Mesenteric fat pad (tissue), 1 donor: Measurements from ENCODE around the gene KATNB1. TPM values are rescaled to one million over a fixed set of nuclear protein-coding genes. Genes with fewer than 3 reads are reported as not detected.
"Not testable (repeated sequence)": the region's sequence is repeated elsewhere in the genome, so short reads cannot be mapped to it uniquely, and the experiment has no call there.

Experiments used
- DNase-seq: peaks from one replicate; pipeline ENCODE4 v3.0.0-alpha.2; 2020; ENCODE audit warnings: low spot score
- total RNA-seq: library from RNA; stranded (reverse); fragmentation: NEBNext Ultra II Directional; extraction: Animal tissue kit (Norgen Biotek cat#: 25700); gene quantifications from one replicate; pipeline ENCODE4 v1.2.1, GENCODE V29; 2021
- donor health status: DM: yes; HTN: yes; CAD: no.

KATNB1 gene
- total RNA-seq, 1 donor from 2014 or later = 14.4 TPM

DNA sequence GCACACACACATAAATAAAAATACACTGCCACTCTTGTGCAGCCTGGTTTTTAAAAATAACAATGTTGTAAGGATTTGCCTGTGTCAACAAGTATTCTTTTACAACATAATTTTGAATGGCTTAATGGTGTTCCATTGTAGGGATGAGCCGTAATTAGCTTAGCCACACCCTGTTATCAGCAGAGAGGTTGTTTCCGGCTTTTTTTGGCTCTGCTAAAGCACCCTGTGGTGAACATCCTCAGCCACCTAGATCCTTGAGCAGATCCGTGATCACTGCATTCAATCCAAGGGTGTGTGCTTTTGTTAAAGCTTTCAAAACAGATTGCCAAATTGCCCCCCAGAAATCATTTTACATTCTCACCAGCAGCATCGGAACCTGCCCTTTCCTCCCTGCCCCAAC, 7.0 kb downstream of the KATNB1 start:
- DNase-seq = no peak

DNA sequence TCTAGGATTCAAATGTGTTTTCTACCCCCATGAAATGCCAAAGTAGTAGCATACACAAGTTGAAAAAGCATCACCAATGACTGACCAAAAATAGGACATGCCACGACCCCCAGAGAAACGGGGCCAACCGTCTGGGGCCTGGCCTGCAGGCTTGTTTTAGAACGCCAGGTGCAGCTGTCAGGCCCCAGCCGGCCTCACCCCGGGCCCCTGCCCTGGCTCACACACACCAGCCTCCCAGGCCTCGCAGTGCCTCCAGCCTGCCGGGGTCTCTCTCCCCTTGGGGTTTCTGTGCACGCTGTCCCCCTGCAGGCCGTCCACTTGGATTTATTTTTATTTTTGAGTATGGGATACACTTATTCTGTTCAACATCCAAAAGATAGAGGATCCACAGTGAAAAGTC, 7.9 kb downstream of the KATNB1 start:
- DNase-seq = no peak

DNA sequence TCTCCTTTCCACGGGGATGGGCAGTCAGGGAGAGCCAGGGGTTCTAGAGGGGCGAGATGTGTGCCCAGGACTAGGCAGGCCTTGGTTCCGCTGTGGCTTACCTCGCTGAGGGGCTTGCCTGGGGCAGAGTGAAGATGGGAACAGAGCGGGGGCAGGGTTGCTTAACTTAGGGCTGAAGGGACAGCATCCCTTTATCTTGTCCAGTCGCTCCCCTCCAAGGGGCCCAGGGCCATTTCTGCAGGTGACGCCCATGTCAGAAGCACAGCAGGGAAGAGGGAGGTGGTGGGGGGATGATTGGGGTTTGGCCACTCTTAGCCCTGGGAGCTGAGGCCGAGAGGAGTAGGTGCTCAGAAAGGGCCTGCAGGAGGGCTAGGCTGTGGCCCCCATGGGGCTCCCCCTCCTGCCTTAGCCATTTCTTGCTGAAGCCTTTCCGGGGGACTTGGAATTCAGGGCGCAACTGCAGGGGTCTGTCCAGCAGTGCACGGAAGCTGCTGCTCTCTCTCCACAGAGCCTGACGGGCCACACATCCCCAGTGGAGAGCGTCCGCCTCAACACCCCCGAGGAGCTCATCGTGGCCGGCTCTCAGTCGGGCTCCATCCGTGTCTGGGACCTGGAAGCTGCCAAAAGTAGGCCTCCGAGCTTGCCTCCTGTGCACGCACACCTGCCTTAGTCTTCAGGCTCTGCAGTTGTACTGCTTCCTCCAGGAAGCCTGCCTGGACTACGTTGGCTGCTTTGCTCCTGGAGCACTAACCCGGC, 8.5 kb downstream of the KATNB1 start:
- no peak for DNase-seq

DNA sequence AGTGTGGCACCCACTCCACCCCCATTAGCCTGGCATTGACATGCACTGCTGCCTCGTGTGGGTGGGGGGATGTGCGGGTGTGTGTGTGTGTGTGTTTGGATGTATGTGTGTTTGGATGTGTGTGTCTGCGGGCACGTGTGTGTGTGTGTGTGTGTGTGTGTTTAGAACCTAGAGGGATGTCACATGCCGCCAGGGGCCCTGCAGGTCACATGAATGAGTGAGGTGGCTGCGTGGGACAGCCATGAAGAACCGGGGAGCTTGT, 9.0 kb downstream of the KATNB1 start:
- DNase-seq = no peak

DNA sequence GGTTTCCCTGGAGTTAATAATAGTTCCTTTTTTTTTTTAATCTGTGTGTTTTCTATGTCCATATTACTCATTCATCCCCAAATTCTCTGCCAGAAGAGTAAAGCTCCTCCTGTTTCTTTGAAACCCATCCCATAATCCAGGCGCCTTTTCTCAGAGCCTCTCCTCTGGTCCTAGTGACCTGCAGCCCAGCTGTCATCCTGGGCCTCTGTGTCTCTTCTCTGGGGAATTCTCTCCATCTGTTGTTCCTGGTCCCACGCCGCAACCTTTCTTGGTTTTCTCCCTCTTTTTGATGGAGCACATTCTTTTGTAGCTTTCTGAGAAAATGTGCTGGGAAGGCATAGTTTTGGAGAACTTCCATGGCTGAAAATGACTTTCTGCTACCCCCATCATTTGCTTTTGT, 10.2 kb downstream of the KATNB1 start:
- no peak for DNase-seq

DNA sequence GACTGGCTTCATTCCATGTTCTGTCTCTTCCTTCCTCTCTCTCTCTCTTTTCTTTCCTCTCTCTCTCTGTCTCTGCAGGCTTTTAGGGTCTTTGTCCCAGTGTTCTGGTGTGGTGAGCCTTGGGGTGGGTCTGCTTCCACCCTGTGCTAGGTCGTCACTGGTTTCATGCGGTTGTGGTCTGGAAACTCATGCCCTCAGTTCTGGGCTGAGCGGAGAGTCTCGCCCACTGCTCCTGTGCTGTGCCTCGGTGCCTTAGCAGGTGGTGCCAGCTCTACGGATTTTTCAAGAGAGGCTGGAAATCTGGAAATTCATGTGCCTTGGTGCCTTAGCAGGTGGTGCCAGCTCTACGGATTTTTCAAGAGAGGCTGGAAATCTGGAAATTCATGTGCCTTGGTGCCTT, 10.7 kb downstream of the KATNB1 start:
- DNase-seq = not testable (repeated sequence)

DNA sequence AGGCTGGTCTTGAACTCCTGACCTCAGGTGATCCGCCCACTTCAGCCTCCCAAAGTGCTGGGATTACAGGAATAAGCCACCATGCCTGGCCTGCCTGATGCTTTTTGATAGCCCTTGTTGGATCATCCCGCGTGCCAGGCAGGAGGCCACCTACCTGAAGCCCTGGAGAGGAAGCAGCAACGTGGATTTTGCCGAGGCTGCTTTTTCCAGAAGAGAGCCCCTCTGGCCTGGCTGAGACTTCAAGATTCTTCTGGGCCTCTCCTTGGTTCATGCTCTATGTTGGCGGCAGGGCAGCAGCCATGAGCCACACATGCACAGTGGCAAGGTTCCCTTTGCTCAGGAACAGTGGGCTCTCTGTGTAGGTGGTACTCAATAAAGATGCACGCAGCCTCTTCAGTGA, 11.5 kb downstream of the KATNB1 start:
- no peak for DNase-seq

DNA sequence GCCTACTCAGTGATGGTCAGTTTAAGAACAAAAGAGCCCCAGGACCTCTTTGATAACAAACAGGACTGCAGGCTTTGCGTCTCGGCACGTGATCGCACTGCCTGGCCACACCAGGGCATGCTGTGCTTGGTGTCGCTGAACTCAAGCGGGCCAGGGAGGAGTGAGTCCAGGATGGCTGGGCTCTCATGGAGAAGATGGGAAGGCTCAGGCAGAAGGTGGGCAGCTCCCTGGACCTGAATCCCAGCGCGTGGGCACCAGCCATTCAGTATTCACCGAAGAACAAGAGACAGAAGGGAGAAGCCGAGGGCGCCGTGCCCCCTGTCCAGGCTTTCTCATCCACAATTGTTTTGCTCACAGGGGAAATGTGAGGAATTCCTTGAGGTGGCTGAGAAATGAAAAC, 11.9 kb downstream of the KATNB1 start:
- no peak for DNase-seq

DNA sequence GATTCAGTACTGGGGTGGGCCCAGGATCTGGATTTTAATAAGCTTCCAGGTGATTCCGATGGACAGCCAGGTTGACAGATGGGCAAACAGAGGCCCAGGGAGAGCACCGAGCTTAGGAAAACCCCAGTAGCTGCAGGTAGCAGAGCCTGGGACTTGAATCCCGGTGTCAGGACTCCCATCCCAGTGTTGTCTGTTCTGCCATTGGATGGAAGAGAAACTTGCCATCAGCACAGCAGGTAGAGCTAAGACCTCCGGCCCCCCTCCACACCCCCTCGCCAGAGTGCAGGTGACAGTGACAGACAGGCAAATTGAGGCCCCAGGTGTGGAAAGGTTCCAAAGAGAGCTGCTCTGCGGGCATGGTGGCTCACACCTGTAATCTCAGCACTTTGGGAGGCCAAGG, 12.4 kb downstream of the KATNB1 start:
- no peak for DNase-seq

DNA sequence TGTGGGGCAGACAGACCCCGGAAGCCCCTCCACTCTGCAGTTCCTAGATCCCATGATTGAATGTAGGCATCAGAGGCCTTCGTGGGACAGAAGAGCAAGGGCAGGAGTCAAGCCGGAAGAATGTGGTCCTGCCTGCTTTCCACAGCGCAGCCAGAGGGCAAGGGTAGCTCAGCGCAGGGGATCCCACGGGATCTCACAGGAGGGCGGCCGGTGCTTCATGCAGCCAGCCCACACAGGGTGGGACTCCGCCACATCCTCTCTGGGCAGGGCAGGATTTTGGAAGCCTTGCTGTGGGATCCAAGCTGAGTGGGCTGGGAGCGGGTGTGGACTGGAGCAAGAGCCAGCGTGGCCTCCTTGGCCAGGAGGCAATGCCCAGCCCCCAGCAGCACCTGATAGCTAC, 13.0 kb downstream of the KATNB1 start:
- no peak for DNase-seq

DNA sequence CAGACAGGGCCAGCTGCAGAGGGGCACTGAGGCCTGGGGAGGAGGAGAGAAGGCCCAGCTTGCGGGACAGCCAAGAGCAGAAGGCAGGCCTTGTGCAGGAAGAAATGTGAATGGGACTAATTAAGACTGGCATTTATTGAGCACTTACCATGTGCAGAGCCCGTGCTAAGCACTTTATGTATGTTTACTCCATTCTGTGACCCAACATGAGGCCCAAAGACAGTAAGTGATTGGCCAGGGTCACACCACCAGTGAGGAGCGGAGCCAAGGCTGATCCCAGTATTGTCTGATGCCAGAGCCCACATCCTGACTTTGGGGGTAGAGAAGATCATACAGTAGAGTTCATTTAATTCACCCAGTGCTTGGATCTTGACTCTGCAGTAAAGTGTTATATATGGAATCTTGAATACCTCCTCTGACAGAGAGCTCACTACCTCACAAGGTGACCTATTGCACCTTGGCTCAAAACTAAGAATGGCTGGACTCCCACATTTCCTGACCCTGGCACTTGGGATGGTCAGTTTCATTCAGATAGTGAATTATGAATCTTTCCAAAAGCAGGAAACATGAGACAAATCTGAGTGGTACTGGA, 13.6 kb downstream of the KATNB1 start:
- no peak for DNase-seq

DNA sequence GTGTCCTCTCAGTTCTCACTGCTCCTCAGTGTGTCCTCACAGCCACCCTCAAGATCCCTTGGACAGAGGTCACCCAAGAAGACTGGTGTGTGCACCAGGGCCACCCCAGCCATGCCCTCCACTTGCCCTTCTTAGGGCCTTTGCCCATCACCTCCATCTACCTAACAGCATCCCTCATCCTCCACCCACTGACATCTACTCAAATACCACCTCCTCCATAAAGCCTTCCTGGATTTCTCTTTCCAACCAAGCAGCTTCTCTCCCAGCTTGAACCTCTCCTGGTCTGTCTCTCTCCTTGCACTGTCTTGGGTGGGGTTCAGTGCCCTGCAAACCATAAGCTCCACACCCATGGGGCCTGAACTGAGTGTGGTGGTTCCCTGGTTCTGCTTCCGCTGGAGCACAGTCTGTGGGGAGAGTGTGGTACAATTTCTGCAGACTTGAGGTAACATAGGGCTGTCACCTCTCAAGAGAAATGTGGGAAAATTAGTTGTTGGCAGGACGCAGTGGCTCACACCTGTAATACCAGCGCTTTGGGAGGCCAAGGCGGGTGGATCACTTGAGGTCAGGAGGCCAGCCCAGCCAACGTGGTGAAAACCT, 14.4 kb downstream of the KATNB1 start:
- no peak for DNase-seq

DNA sequence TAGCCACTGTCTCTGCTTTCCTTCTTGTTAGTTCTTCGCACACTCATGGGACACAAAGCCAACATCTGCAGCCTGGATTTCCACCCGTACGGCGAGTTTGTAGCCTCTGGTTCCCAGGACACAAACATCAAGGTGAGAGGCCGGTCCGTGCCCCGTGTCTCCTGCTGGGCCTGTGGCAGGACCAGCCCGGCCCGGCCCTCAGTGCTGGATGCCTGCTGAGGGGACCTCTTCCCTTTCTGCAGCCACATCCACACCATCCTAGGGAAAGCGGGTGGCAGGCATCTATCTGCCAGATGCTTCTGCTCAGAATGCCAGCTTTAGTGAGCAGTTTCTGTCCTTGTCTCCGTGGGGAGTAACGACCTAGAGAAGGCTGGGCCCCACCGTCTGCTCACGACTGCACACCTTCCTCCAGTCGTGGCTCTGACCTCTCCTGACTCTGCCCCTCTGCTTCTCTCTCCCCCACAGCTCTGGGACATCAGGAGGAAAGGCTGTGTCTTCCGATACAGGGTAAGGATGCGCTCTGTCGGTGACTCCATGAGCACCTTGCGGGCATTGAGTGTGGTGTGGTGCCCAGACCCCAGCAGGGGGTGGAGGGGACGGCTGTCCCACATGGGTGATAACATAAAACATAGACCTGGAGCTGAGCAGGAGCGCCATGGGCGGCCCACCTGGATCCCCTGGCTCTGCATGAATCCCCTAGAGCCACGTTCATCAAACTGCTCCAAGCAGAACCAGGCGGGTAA, 15.4 kb downstream of the KATNB1 start:
- DNase-seq = no peak

DNA sequence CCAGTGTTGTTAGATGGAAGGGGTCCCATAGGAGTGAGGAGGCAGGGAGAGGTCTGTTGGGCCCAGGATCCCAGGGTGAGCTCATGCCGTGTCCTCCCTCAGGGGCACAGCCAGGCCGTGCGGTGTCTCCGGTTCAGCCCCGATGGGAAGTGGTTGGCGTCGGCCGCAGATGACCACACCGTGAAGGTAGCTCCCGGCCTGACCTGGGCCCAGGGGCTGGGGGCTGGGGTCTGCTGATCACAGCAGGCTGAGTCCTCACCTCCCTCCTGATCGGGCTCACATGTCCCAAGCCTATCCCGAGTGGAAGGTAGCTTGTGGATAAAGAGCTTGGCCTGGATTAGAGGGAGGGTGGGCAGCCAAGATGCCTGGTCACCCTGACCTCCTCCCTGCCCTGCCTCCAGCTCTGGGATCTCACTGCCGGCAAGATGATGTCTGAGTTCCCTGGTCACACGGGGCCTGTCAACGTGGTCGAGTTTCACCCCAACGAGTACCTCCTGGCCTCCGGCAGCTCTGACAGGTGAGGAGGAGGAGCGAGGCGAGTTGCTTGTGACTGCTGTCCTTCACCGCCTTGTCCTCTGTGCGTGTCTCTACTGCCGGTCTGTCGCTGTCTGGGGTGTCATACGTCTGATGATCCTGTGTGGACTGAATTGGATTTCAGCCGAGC, 16.1 kb downstream of the KATNB1 start:
- no peak for DNase-seq

DNA sequence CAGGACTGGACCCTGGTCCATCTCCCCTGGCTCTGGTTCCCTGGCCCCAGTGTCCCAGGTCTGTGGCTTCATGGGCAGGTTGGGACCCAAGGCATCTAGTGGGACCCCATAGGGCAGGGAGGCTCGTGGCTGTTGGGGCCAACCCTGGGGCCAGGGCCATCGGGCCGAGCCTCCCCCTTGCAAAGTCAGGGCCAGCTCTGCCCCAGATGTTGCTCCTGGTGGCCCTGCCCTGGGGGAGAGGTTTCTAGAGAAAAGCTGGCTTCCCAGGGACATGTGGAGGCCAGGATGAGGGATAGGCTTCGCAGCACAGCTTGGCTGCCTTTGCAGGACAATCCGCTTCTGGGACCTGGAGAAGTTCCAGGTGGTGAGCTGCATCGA, 16.6 kb downstream of the KATNB1 start:
- no peak for DNase-seq

DNA sequence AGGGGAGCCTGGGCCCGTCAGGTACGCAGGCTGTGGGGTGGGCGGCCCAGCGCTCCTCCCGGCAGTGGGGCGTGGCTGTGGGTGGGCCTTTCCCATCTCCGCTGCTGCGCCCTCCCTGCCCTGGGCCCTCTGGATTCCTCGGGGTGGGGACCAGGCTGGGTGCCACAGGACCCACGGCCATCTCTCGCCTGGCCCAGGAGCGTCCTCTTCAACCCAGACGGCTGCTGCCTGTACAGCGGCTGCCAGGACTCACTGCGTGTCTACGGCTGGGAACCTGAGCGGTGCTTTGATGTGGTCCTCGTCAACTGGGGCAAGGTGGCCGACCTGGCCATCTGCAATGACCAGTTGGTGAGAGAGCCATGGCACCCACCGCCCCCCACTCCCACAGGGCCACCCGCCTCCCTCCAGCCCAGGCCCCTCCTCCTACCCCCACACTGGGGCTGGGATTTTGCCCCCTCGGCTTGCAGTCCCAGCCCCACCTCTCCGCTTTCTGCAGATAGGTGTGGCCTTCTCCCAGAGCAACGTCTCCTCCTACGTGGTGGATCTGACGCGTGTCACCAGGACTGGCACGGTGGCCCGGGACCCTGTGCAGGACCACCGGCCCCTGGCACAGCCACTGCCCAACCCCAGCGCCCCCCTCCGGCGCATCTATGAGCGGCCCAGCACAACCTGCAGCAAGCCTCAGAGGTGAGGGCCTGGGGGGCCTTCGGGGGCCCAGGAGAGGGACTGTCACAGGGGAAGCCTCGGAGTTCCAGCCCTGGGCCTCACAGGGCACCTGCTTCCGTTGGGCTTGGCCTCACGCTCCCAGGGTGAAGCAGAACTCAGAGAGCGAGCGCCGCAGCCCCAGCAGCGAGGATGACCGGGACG, 17.2 kb downstream of the KATNB1 start:
- DNase-seq = no peak

DNA sequence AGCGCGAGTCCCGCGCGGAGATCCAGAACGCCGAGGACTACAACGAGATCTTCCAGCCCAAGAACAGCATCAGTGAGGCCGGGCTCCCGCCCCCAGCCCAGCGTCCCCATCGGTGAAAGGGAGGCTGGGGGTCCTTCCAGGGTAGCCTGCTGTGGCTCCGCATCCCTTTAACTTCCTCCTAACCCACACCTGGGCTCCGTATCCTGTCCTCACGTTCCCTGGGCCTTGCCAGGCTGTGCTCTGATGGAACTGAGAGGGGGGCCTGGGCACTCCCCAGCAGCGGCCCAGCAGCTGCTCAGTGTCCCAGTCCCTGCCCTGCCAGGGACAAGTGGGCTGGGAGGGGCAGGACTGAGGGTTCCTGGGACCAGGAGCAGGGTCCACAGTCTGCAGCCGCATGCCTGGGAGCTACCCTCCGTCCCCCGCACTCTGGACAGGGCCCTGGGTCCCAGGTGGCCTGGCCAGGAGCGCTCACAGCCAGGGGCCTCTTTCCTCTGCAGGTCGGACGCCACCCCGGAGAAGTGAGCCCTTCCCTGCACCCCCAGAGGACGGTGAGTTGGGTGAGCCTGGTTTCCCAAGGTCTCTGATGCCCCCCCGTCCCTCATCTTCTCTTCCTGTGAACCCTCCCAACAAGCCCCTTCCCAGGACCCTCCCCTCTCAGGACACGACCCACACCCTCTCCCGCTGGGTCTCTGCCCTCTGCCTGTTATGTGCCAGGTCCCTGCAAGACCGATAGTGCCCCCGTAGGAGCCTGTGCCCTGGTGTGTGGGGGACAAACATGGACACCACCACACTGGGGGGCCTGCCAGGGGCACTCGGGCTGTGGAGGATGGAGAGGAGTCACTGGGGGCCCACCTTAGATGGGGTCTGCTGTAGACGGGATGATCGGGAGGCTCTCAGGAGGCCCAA, 18.1 kb downstream of the KATNB1 start:
- DNase-seq = no peak

DNA sequence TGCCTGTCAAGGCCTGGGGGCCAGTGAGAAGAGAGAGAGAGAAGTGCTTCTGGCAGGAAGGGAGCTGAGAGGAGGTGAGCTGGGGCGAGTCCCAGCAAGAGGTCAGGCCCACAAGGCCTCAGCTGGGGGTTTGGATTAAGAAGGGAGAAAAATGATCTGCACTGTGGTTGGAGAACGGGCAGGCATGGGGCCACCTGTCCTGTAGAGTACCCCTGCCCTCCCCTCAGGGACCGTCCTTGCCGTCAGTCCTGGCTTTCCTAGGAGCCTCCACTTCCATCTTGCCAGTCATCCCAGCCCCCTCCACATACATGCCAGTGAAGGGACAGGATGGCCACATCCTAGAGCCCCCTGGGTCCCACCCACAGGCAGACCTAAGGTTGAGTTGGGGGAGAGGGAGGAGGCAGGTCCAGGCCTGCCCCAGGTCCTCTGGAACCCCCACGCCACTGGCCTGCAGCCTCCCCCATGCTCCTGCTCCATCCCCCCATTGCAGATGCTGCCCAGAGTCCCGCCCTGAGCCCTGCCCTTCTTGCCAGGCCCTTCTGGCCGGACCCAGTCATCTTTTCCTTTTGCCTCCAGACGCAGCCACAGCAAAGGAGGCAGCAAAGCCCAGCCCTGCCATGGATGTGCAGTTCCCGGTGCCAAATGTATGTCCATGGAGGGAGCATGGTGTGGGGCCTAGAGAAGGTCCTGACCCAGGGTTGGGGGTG, 18.9 kb downstream of the KATNB1 start:
- no peak for DNase-seq

DNA sequence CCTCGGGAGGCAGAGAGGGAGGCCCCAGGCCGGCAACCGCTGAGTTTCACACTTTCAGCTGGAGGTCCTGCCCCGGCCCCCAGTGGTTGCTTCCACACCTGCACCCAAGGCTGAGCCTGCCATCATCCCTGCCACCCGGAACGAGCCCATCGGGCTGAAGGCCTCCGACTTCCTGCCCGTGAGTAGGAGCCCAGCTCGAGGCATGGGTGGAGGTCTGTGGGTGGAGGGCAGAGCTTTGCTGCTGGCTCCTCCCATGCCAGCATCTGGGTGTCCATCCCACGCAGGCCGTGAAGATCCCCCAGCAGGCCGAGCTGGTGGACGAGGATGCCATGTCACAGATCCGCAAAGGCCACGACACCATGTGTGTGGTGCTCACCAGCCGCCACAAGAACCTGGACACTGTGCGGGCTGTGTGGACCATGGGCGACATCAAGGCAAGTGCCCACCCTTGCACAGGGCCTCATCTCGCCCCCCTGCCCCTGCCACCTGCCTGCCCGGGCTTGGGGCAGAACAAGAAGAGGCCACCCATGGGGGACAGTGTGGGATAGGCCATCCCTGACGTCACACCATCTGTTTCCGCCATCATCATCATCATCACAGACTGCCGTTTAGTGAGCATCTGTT, 19.6 kb downstream of the KATNB1 start:
- no peak for DNase-seq
